Gastrocnemius medialis (tissue), 4 donors: ENCODE data around the gene GSG1L. TPM values are rescaled to one million over a fixed set of nuclear protein-coding genes. Genes with fewer than 3 reads are reported as not detected.

Experiments
- ATAC-seq, 2 donors: fragments of 150-250 bp; one replicate each; pipeline ENCODE4 v1.9.1; 2016
- DNase-seq, 2 donors: peaks; one replicate each; pipeline ENCODE4 v3.0.0-alpha.2; 2019
- H3K27ac ChIP-seq, 4 donors: fragments of 200-600 bp; sonication (generic); 1 replicate in 1 of 4; 2 replicates in 3 of 4; pipeline ENCODE4 v1.5.1; 2016 to 2018; ENCODE audit warnings: mild to moderate bottlenecking in 2 of 4, moderate library complexity in 1 of 4
- H3K27me3 ChIP-seq, 3 donors: fragments of 200-600 bp; sonication (generic) in 2 of 3; 1 replicate in 1 of 3; 2 replicates in 2 of 3; pipeline versions ENCODE4 v1.5.1 to v1.6.0; 2016 to 2019; ENCODE audit warnings: mild to moderate bottlenecking in 1 of 3, moderate library complexity in 1 of 3
- H3K36me3 ChIP-seq, 2 donors: fragments of 200-600 bp; sonication (generic) in 1 of 2; one replicate each; pipeline ENCODE4 v1.5.1; 2017 to 2018
- H3K4me1 ChIP-seq, 2 donors: fragments of 200-600 bp; sonication (generic) in 1 of 2; one replicate each; pipeline ENCODE4 v1.5.1; 2016 to 2017; ENCODE audit warnings: mild to moderate bottlenecking in 2 of 2
- H3K4me3 ChIP-seq, 4 donors: fragments of 200-600 bp; sonication (generic) in 3 of 4; 1 replicate in 1 of 4; 2 replicates in 3 of 4; pipeline ENCODE4 v1.5.1; 2016 to 2019; ENCODE audit warnings: mild to moderate bottlenecking in 2 of 4
- H3K9me3 ChIP-seq, 3 donors: fragments of 200-600 bp; sonication (generic) in 2 of 3; 1 replicate in 1 of 3; 2 replicates in 2 of 3; pipeline ENCODE4 v1.5.1; 2016 to 2019
- CTCF ChIP-seq, 5 experiments: fragments of 450-650 bp in 3 of 5; fragments of 200-600 bp in 2 of 5; sonication (generic) in 2 of 5; IDR thresholded peaks in 4 of 5; conservative IDR thresholded peaks in 1 of 5; 1 replicate in 4 of 5; 2 replicates in 1 of 5; pipeline ENCODE4 v1.5.1; 2016 to 2019; ENCODE audit warnings: antibody characterized with exemption in 5 of 5, mild to moderate bottlenecking in 3 of 5, moderate library complexity in 3 of 5
- POLR2A ChIP-seq, 2 donors: fragments of 450-650 bp; IDR thresholded peaks; one replicate each; pipeline ENCODE4 v1.6.1; 2017; ENCODE audit warnings: antibody characterized with exemption in 2 of 2, mild to moderate bottlenecking in 2 of 2, moderate library complexity in 2 of 2
- in situ Hi-C, 4 donors: fragments of 200-750 bp; cut with MboI; loops; one replicate each; pipeline versions ENCODE4 v1.15.0 to v1.8.0; 2017; ENCODE audit warnings: low sequenced_read_pairs in 4 of 4
- intact Hi-C: fragments of 100-400 bp; cut with DNase I; formaldehyde crosslinking; loops from one replicate; pipeline ENCODE4 v1.15.1; 2023; ENCODE audit warnings: low total_unique reads
- total RNA-seq, 4 donors: library from RNA; depleted of rRNA; stranded (reverse); fragments of >200 nt; gene quantifications; one replicate each; pipeline versions ENCODE4 v1.1.0 to v1.2.3, GENCODE V29; 2016

The GSG1L gene
- total RNA-seq, 4 donors from 2014 or later = not detected

GRCh38 chr16:27789150-27789549 is 274.4 kb downstream of the GSG1L start:
- no peak for ATAC-seq
- TF ChIP-seq POLR2A (IDR thresholded peaks at IDR 0.05) = no peak
- no peak for TF ChIP-seq CTCF (IDR thresholded peaks at IDR 0.05 in 4 of 5, conservative IDR thresholded peaks at IDR 0.05 in 1 of 5)
- Histone ChIP-seq H3K4me1 (no peaks in the 10 kb centered on the region), H3K27me3 (no peaks in the 10 kb centered on the region), H3K9me3 (no peaks in the 10 kb centered on the region), H3K27ac (no peak overlapping the region), H3K4me3 (no peak overlapping the region), H3K36me3 (no peaks in the 10 kb centered on the region)
- in situ Hi-C loops (loop anchor here in 1 of 4 donors (25.0 kb wide), 1 partner anchor 98 kb away; no protein-coding TSS in a partner anchor), intact Hi-C loops (no loop called here)
- no peak for DNase-seq

DNA sequence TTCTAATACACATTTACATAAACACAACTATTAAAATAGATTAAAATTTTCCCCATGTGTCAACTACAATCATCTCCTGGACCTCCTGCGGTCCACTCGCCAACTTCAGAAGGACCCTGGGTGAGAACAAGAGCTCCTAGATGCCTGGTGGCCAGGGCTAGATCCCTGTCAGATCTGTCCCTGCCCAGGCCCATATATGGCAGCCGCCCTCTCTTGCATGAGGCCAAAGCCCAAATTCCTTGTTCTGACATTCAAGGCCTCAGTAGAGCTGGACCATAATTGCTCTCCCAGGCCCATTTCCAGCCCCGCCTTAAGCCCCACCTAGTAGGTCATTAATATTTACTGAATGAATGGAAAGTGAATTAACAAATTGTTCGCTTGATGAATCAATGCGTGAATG is 275.8 kb downstream of the GSG1L start:
- in situ Hi-C loops (loop anchor here in 1 of 4 donors (25.0 kb wide), 1 partner anchor 100 kb away; no protein-coding TSS in a partner anchor), intact Hi-C loops (no loop called here)
- ATAC-seq = no peak
- no peak overlapping the region for H3K27ac ChIP-seq
- DNase-seq = no peak
- no peak overlapping the region for H3K4me3 ChIP-seq
- TF ChIP-seq POLR2A (IDR thresholded peaks at IDR 0.05) = no peak
- no peak for TF ChIP-seq CTCF (IDR thresholded peaks at IDR 0.05 in 4 of 5, conservative IDR thresholded peaks at IDR 0.05 in 1 of 5)
- no peaks in the 10 kb centered on the region for H3K4me1 ChIP-seq
- no peaks in the 10 kb centered on the region for H3K36me3 ChIP-seq
- no peaks in the 10 kb centered on the region for H3K9me3 ChIP-seq
- no peaks in the 10 kb centered on the region for H3K27me3 ChIP-seq

- TF ChIP-seq POLR2A (IDR thresholded peaks at IDR 0.05) (no peak), CTCF (IDR thresholded peaks at IDR 0.05 in 4 of 5, conservative IDR thresholded peaks at IDR 0.05 in 1 of 5) (no peak)
- no peak overlapping the region for H3K27ac ChIP-seq
- no peak for ATAC-seq
- no peak for DNase-seq
- no peaks in the 10 kb centered on the region for H3K4me1 ChIP-seq
- H3K4me3 ChIP-seq = no peak overlapping the region
- no peaks in the 10 kb centered on the region for H3K36me3 ChIP-seq
- intact Hi-C loops = no loop called here
- in situ Hi-C loops = loop anchor here in 1 of 4 donors (25.0 kb wide), 1 partner anchor 100 kb away; no protein-coding TSS in a partner anchor
- H3K27me3 ChIP-seq = no peaks in the 10 kb centered on the region
- no peaks in the 10 kb centered on the region for H3K9me3 ChIP-seq
These were observed 276.4 kb downstream of the GSG1L start for GRCh38 chr16:27786923-27787625.

GRCh38 chr16:27786221-27786922 is 277.1 kb downstream of the GSG1L start:
- ATAC-seq = no peak
- Histone ChIP-seq H3K36me3 (no peaks in the 10 kb centered on the region), H3K27ac (no peak overlapping the region), H3K27me3 (no peaks in the 10 kb centered on the region), H3K4me3 (no peak overlapping the region), H3K4me1 (no peaks in the 10 kb centered on the region), H3K9me3 (no peaks in the 10 kb centered on the region)
- in situ Hi-C loops = loop anchor here in 1 of 4 donors (25.0 kb wide), 1 partner anchor 101 kb away; no protein-coding TSS in a partner anchor
- DNase-seq = no peak
- intact Hi-C loops = no loop called here
- TF ChIP-seq POLR2A (IDR thresholded peaks at IDR 0.05) (no peak), CTCF (IDR thresholded peaks at IDR 0.05 in 4 of 5, conservative IDR thresholded peaks at IDR 0.05 in 1 of 5) (no peak)
